GM08714 (cell line): ENCODE data around the gene PLA1A.
"Not testable (repeated sequence)": the region's sequence is repeated elsewhere in the genome, so short reads cannot be mapped to it uniquely, and the experiment has no call there.

Experiments used
- H3K4me3 ChIP-seq: fragments of 200-500 bp; sonication (Bioruptor generic); 2 replicates; pipeline ENCODE4 v1.5.1; 2014; ENCODE audit warnings: mild to moderate bottlenecking, low read length, inconsistent platforms
- ZNF274 ChIP-seq: IDR thresholded peaks from 2 replicates; pipeline ENCODE4 v1.6.1; 2012; ENCODE audit warnings: mild to moderate bottlenecking, low read depth, low read length

PLA1A gene

DNA sequence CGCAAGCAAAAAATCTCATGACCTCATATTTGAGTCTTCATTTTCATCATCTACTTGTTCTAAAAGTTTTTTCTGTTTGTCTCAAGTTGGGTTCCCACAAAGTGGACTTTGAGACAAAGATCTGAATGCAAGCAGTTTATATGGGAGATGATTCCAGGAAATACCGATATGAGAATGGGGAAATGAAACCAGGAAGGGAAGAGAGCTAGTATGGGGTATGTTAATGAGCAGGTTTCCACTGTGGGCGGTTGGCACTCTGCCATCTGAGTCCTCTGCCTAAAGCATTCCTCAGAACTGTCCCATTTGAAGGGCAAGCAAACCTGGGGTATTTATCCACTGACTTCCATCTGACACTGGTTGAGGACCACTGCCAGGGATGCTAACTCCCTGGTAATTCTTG is 9.6 kb upstream of the PLA1A start:
- no peak overlapping the region for H3K4me3 ChIP-seq
- no peak for TF ChIP-seq ZNF274

- no peak for TF ChIP-seq ZNF274
- H3K4me3 ChIP-seq = no peak overlapping the region
These were observed 8.4 kb upstream of the PLA1A start for GRCh38 chr3:119589102-119589773.

GRCh38 chr3:119590706-119591105 is 7.0 kb upstream of the PLA1A start:
- no peak overlapping the region for H3K4me3 ChIP-seq
- TF ChIP-seq ZNF274 = no peak

DNA sequence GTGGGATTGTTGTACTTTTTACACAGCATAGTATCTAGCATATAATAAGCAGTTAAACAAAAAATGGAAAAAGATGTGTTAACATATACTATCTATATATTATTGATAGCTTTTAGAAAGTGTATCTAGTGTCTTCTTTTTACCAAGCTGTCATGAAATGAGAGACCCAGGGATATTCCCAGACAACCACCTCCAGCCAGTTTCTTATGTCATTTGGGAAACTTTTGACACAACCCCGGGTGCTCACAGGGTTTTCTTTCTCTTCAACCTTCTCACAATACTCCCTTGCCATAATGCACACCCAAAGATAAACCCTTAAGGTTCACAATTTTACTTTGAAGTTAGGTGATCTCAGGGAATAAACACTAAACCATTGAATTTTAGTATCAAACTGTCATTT is 4.8 kb upstream of the PLA1A start:
- TF ChIP-seq ZNF274 = no peak
- H3K4me3 ChIP-seq = no peak overlapping the region

GRCh38 chr3:119594066-119594465 is 3.6 kb upstream of the PLA1A start:
- TF ChIP-seq ZNF274 = no peak
- no peak overlapping the region for H3K4me3 ChIP-seq

DNA sequence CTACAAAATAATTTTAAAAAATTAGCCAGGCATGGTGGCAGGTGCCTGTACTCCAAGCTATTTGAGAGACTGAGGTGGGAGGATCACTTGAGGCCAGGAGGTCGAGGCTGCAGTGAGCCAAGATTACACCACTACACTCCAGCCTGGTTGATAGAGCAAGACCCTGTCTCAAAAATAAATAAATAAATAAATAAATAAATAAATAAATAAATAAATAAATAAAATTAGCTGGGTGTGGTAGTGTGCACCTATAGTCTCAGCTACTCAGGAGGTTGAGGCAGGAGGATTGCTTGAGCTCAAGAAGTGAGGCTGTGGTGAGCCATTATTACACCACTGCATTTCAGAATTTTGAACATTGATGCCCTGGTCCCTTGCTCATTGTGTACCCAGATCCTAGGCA is 2.8 kb upstream of the PLA1A start:
- not testable (repeated sequence) for H3K4me3 ChIP-seq

- TF ChIP-seq ZNF274 = no peak
- H3K4me3 ChIP-seq = no peak overlapping the region
These were observed 1.9 kb upstream of the PLA1A start for GRCh38 chr3:119595639-119596334.

GRCh38 chr3:119596398-119596797 is 1.3 kb upstream of the PLA1A start:
- H3K4me3 ChIP-seq = no peak overlapping the region
- no peak for TF ChIP-seq ZNF274

GRCh38 chr3:119598410-119599098 is 869 bp downstream of the PLA1A start:
- no peak for TF ChIP-seq ZNF274
- peak overlapping the region; percentile 32; the same call in 1 of the 2 replicates for H3K4me3 ChIP-seq

GRCh38 chr3:119599558-119600174 is 2.0 kb downstream of the PLA1A start:
- no peak for TF ChIP-seq ZNF274
- peak overlapping the region; percentile 32; the same call in 1 of the 2 replicates for H3K4me3 ChIP-seq

GRCh38 chr3:119600732-119601131 is 3.0 kb downstream of the PLA1A start:
- H3K4me3 ChIP-seq = no peak overlapping the region; the same call in 1 of the 2 replicates
- TF ChIP-seq ZNF274 = no peak

GRCh38 chr3:119601154-119601553 is 3.5 kb downstream of the PLA1A start:
- TF ChIP-seq ZNF274 = no peak

GRCh38 chr3:119602676-119603075 is 5.0 kb downstream of the PLA1A start:
- no peak for TF ChIP-seq ZNF274
- no peak overlapping the region for H3K4me3 ChIP-seq

More at GRCh38 chr3:119601154-119601553, 3.5 kb downstream of the PLA1A start:
- no peak overlapping the region; the same call in 1 of the 2 replicates for H3K4me3 ChIP-seq

GRCh38 chr3:119604878-119605277 is 7.2 kb downstream of the PLA1A start:
- TF ChIP-seq ZNF274 = no peak
- no peak overlapping the region for H3K4me3 ChIP-seq

GRCh38 chr3:119608405-119609000 is 10.8 kb downstream of the PLA1A start:
- TF ChIP-seq ZNF274 = no peak

More at GRCh38 chr3:119608405-119609000, 10.8 kb downstream of the PLA1A start:
- no peak overlapping the region for H3K4me3 ChIP-seq
